Mesendoderm (in vitro differentiated cells): ENCODE data around the gene DUSP16.
A peak's percentile ranks its signal among the peaks of the same experiment; 100 is the strongest.

ENCODE experiments used
- DNase-seq: peaks from one replicate; pipeline ENCODE4 v3.0.0; 2013
- H2AK5ac ChIP-seq: 2 replicates; pipeline ENCODE4 v1.6.1; 2013; ENCODE audit warnings: low read length, inconsistent platforms
- H2BK120ac ChIP-seq: 2 replicates; pipeline ENCODE4 v1.6.1; 2013; ENCODE audit warnings: low read depth, mild to moderate bottlenecking, low read length, moderate library complexity, mixed read lengths
- H2BK15ac ChIP-seq: replicated peaks from 2 replicates; pipeline ENCODE4 v1.6.1; 2013; ENCODE audit warnings: low read depth, mild to moderate bottlenecking, moderate library complexity
- H2BK5ac ChIP-seq: 2 replicates; pipeline ENCODE4 v1.6.1; 2013; ENCODE audit warnings: low read length, inconsistent platforms
- H3K18ac ChIP-seq: 2 replicates; pipeline ENCODE4 v1.6.1; 2013; ENCODE audit warnings: mild to moderate bottlenecking, low read length, mixed read lengths
- H3K23ac ChIP-seq: one replicate; pipeline ENCODE4 v1.6.1; 2013; ENCODE audit warnings: low read length
- H3K27ac ChIP-seq: 2 replicates; pipeline ENCODE4 v1.5.1; 2013; ENCODE audit warnings: low read depth, mild to moderate bottlenecking, inconsistent platforms, low read length, moderate library complexity
- H3K27me3 ChIP-seq: 2 replicates; pipeline ENCODE4 v1.6.1; 2013; ENCODE audit warnings: low read length, control low read depth, mild to moderate bottlenecking, inconsistent platforms; ENCODE audit not compliant: insufficient read depth, poor library complexity
- H3K36me3 ChIP-seq: 2 replicates; pipeline ENCODE4 v1.6.1; 2013; ENCODE audit warnings: low read length, inconsistent platforms; ENCODE audit not compliant: control insufficient read depth, insufficient read depth
- H3K4ac ChIP-seq: one replicate; pipeline ENCODE4 v1.6.1; 2013; ENCODE audit warnings: low read depth, mild to moderate bottlenecking, low read length, moderate library complexity
- H3K4me1 ChIP-seq: 2 replicates; pipeline ENCODE4 v1.6.1; 2013; ENCODE audit warnings: low read depth, low read length, inconsistent platforms; ENCODE audit not compliant: control insufficient read depth
- H3K4me2 ChIP-seq: 2 replicates; pipeline ENCODE4 v1.6.1; 2013; ENCODE audit warnings: low read length
- H3K4me3 ChIP-seq: 2 replicates; pipeline ENCODE4 v1.5.1; 2013; ENCODE audit warnings: mild to moderate bottlenecking, low read length
- H3K56ac ChIP-seq: one replicate; pipeline ENCODE4 v1.6.1; 2013; ENCODE audit warnings: low read length
- H3K79me1 ChIP-seq: 2 replicates; pipeline ENCODE4 v1.6.1; 2013; ENCODE audit warnings: low read length, inconsistent platforms
- H3K79me2 ChIP-seq: 2 replicates; pipeline ENCODE4 v1.6.1; 2013; ENCODE audit warnings: mild to moderate bottlenecking, low read length; ENCODE audit not compliant: control insufficient read depth, insufficient read depth
- H3K9ac ChIP-seq: 2 replicates; pipeline ENCODE4 v1.6.1; 2013; ENCODE audit warnings: low read length, inconsistent platforms
- H4K5ac ChIP-seq: one replicate; pipeline ENCODE4 v1.6.1; 2013; ENCODE audit warnings: low read length
- H4K8ac ChIP-seq: one replicate; pipeline ENCODE4 v1.6.1; 2013; ENCODE audit warnings: low read depth, mild to moderate bottlenecking, control low read depth, low read length, moderate library complexity
- WGBS: extraction: QIAGEN DNeasy Blood & Tissue Kit; methylation state at CpG from one replicate; pipeline ENCODE4 v1.1.7; 2013; ENCODE audit warnings: low lambda C conversion rate, missing lambda C conversion rate; ENCODE audit not compliant: insufficient coverage; ENCODE audit errors: extremely low coverage; 5-methylcytosine and 5-hydroxymethylcytosine counted together

DUSP16 gene

DNA sequence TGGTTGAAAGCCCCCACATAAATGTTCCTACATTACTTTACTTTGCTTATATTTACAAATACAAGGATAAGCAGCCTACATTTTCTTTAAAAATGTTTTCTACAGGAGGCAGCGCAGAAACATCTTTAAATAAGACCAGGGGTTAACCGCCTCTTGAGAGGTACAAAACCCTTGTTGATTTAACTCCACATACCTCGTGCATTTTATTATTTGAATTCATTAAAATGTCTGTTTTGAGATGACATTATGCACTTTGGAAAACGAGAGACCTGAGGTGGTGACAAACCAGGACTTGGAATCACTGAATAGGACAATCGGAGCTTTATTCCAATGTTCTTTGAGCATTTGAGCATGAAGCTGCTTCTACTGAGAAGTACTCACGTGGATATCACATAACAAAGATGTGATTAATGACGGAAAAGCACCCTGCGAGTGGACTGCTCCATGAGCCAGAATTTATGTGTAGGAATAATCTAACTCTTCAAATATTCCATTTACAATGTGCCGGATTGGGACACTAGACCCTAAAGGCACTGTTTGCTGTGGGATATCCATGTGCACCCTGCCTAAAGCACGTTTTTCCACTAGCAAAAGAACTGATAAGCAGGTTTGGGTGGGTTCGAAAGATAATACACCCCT lies 746 bp upstream of the DUSP16 start:
- H3K9ac ChIP-seq: peak overlapping the region; percentile 74
- peak overlapping the region; percentile 21 for H4K5ac ChIP-seq
- peak overlapping the region; percentile 71 for H3K27ac ChIP-seq
- peaks cover 8% of the 10 kb centered on the region for H3K79me2 ChIP-seq
- no peak overlapping the region for H2BK5ac ChIP-seq
- H3K27me3 ChIP-seq: no peaks in the 10 kb centered on the region
- H3K18ac ChIP-seq: peak overlapping the region; percentile 68
- no peak overlapping the region for H3K23ac ChIP-seq
- peak overlapping the region; percentile 63 for H3K4me2 ChIP-seq
- no peaks in the 10 kb centered on the region for H3K79me1 ChIP-seq
- peak overlapping the region; percentile 79 for H3K4ac ChIP-seq
- DNase-seq: no peak
- peak overlapping the region; percentile 36 for H2BK120ac ChIP-seq
- H3K56ac ChIP-seq: no peak overlapping the region
- H2AK5ac ChIP-seq: no peak overlapping the region
- peak overlapping the region; percentile 43 for H2BK15ac ChIP-seq
- no peak overlapping the region for H3K4me3 ChIP-seq
- no peaks in the 10 kb centered on the region for H3K36me3 ChIP-seq
- WGBS: no CpG with 5 or more reads among the region's 11 CpGs
- no peak overlapping the region for H4K8ac ChIP-seq
- H3K4me1 ChIP-seq: no peaks in the 10 kb centered on the region

DNA sequence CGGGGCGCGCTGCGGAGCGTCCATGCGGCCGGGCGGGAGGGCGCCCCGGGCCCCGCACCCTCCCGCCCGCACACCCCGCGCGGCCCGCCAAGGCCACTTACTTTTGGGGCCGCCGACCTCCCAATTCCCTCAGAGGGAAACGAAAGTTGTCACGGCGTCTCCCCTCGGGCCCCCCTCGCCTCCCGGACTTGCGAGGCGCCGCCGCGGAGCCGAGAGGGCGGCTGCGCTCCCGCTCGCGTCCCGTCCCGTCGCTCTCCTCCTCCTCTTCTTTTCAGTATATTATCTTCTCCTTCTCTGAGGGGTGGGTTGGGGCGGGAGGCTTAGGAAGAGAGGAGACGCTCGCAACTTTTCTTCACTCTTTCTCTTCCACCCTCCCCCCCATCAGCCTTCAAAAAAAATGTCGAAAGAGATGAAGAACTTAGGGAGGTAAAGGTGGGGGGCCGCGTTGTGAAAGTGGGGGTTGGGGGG lies 613 bp downstream of the DUSP16 start:
- peak overlapping the region; percentile 87 for H3K9ac ChIP-seq
- no peaks in the 10 kb centered on the region for H3K27me3 ChIP-seq
- WGBS: no CpG with 5 or more reads among the region's 45 CpGs
- H2BK5ac ChIP-seq: no peak overlapping the region
- no peaks in the 10 kb centered on the region for H3K36me3 ChIP-seq
- H3K4me2 ChIP-seq: no peak overlapping the region
- H3K4me3 ChIP-seq: peak overlapping the region; percentile 82
- H3K79me2 ChIP-seq: peaks cover 16% of the 10 kb centered on the region
- peak; percentile 81 for DNase-seq
- peaks cover 4% of the 10 kb centered on the region for H3K79me1 ChIP-seq
- H4K5ac ChIP-seq: no peak overlapping the region
- H2AK5ac ChIP-seq: no peak overlapping the region
- peak overlapping the region; percentile 29 for H2BK120ac ChIP-seq
- peak overlapping the region; percentile 97 for H3K27ac ChIP-seq
- H3K4me1 ChIP-seq: peaks cover 4% of the 10 kb centered on the region
- peak overlapping the region; percentile 95 for H3K56ac ChIP-seq
- peak overlapping the region; percentile 98 for H3K4ac ChIP-seq
- peak overlapping the region; percentile 100 for H3K18ac ChIP-seq
- peak overlapping the region; percentile 99 for H4K8ac ChIP-seq
- H3K23ac ChIP-seq: no peak overlapping the region
- H2BK15ac ChIP-seq: peak overlapping the region; percentile 93

DNA sequence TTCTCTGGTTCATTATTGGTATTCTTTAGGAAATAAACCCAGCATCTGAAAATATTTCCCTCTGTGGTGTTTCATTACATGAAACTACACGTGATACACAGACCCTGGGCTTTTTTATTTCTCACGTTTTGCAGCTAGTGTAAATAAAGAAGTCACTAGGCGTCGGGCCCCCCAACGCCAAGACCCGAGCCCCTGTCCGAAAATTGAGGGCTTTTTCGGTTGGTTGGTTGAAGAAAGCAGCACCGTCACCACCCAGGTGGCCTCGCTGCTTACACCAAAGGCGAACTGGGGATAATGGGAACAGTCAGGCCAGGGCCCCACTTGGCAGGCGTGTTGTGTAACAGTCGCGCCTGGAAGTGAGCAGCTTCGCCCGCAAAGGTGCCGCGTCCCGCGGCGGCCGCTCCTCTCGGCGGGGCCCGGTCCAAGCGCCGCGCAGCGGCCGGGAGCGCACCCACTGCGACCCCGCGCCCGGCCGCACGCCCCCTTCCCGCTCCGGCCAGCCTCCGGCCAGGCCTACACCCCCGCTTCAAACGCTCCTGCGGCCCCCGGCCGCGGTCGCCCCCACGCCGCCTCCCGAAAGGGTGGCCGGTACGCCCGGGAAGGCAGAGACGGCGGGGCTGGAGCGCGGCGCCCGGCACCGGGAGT lies 1.2 kb downstream of the DUSP16 start:
- H3K23ac ChIP-seq: peak overlapping the region; percentile 99
- H4K8ac ChIP-seq: peak overlapping the region; percentile 81
- H3K4me1 ChIP-seq: peaks cover 4% of the 10 kb centered on the region
- peak overlapping the region; percentile 29 for H2BK120ac ChIP-seq
- peak overlapping the region; percentile 98 for H3K4ac ChIP-seq
- H3K79me2 ChIP-seq: peaks cover 17% of the 10 kb centered on the region
- H3K27me3 ChIP-seq: no peaks in the 10 kb centered on the region
- peak; percentile 71 for DNase-seq
- peaks cover 4% of the 10 kb centered on the region for H3K79me1 ChIP-seq
- no CpG with 5 or more reads among the region's 60 CpGs for WGBS
- H3K4me3 ChIP-seq: peak overlapping the region; percentile 82
- peak overlapping the region; percentile 100 for H3K18ac ChIP-seq
- peak overlapping the region; percentile 95 for H3K56ac ChIP-seq
- peak overlapping the region; percentile 97 for H3K27ac ChIP-seq
- no peaks in the 10 kb centered on the region for H3K36me3 ChIP-seq
- H3K9ac ChIP-seq: peak overlapping the region; percentile 87
- peak overlapping the region; percentile 61 for H3K4me2 ChIP-seq
- peak overlapping the region; percentile 93 for H2BK15ac ChIP-seq
- no peak overlapping the region for H2AK5ac ChIP-seq
- no peak overlapping the region for H4K5ac ChIP-seq
- H2BK5ac ChIP-seq: no peak overlapping the region

DNA sequence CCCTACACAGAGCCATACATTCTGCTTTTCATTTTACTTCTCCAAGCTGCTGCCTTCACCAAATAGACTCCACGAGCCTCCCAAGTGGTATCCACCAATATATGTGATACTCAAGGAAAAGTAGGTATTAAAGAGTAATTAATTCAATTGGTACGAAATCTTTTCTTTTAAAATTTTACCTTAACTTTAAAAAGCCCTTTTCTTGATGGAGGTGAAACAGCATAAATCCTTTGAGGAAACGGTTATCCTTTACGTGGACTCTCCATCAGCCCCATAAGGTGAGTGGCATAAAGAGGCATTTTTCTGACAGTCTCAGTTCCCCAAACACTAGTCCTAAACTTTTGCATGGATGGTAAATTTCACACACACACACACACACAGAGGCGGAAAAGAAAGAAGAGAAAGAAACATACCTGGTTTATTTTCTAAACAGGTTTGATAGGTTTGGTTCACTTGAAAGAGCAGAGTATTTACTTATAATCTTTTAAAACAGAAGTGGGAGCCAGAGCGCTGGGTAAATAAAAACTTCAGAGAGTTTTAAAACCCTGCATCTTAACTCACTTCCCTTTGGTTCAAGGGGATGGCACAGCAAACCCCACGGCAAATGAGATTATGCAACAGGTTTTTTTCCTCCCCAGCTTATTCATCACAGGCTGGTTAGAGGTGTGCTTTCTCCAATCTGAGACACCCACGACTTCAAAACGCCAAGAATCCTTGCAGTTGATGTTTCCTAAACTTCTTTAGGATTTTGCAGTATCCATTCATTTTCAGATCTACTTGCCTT lies 1.9 kb downstream of the DUSP16 start:
- no peak overlapping the region for H2BK120ac ChIP-seq
- H3K18ac ChIP-seq: no peak overlapping the region
- peak overlapping the region; percentile 82 for H3K4me3 ChIP-seq
- H3K27me3 ChIP-seq: no peaks in the 10 kb centered on the region
- no peak overlapping the region for H2BK5ac ChIP-seq
- no peaks in the 10 kb centered on the region for H3K36me3 ChIP-seq
- H3K9ac ChIP-seq: peak overlapping the region; percentile 87
- H3K4me2 ChIP-seq: peak overlapping the region; percentile 61
- WGBS: no CpG with 5 or more reads among the region's 9 CpGs
- H3K4me1 ChIP-seq: peaks cover 4% of the 10 kb centered on the region
- H2AK5ac ChIP-seq: no peak overlapping the region
- H3K56ac ChIP-seq: peak overlapping the region; percentile 95
- H3K4ac ChIP-seq: no peak overlapping the region
- peaks cover 4% of the 10 kb centered on the region for H3K79me1 ChIP-seq
- H4K5ac ChIP-seq: no peak overlapping the region
- H3K79me2 ChIP-seq: peaks cover 18% of the 10 kb centered on the region
- no peak overlapping the region for H3K23ac ChIP-seq
- H4K8ac ChIP-seq: peak overlapping the region; percentile 2
- peak overlapping the region; percentile 97 for H3K27ac ChIP-seq
- peak; percentile 75 for DNase-seq
- H2BK15ac ChIP-seq: no peak overlapping the region

DNA sequence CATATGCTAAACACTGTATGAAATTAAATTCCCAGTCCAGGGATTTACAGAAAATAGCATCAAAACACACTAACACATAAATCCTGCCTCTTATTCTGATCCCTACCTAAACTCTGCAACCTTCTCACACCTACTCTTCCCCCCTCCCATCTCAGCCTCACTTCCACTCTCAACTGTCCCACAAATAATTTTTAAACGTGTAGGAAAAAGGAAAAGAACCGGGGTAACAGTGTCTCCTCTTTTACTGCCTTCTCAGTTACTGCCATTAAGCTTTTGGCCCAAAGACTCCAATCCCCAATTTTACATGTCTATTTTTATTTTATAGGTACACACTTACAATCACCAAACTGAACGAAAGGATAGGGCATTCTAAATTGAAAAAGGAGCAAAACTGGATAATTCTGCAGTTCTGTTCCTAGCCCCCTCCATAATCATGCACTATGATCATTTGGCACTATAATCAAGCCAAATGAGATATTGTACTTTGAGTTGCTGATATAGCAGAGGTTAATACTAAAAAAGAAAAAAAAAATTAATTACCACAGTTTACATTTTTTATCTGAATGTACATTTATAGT lies 2.9 kb downstream of the DUSP16 start:
- no peak overlapping the region for H2BK5ac ChIP-seq
- H3K9ac ChIP-seq: peak overlapping the region; percentile 33
- no peak overlapping the region for H4K8ac ChIP-seq
- H3K18ac ChIP-seq: no peak overlapping the region
- no peak overlapping the region for H3K4me3 ChIP-seq
- peaks cover 25% of the 10 kb centered on the region for H3K79me2 ChIP-seq
- H3K27ac ChIP-seq: no peak overlapping the region
- H2AK5ac ChIP-seq: no peak overlapping the region
- H2BK120ac ChIP-seq: no peak overlapping the region
- no peaks in the 10 kb centered on the region for H3K36me3 ChIP-seq
- peak overlapping the region; percentile 40 for H3K56ac ChIP-seq
- peaks cover 4% of the 10 kb centered on the region for H3K4me1 ChIP-seq
- H3K79me1 ChIP-seq: peaks cover 6% of the 10 kb centered on the region
- no CpG with 5 or more reads among the region's 3 CpGs for WGBS
- no peak overlapping the region for H3K4ac ChIP-seq
- no peak overlapping the region for H4K5ac ChIP-seq
- H3K23ac ChIP-seq: no peak overlapping the region
- no peak overlapping the region for H3K4me2 ChIP-seq
- no peak overlapping the region for H2BK15ac ChIP-seq
- no peak for DNase-seq
- no peaks in the 10 kb centered on the region for H3K27me3 ChIP-seq
